HepG2 (cell line): ENCODE data around the gene GCN1.

ENCODE experiments used
- CREM ChIP-seq, 2 experiments: sonication (generic) in 1 of 2; formaldehyde crosslinking in 1 of 2; IDR thresholded peaks; 2 replicates each; pipeline versions ENCODE4 v1.4.0 to v1.6.1; 2016 to 2020; ENCODE audit warnings: antibody characterized with exemption in 1 of 2, mild to moderate bottlenecking in 1 of 2, missing genetic modification reagents in 1 of 2
- FOXM1 ChIP-seq: sonication (generic); formaldehyde crosslinking; IDR thresholded peaks from 2 replicates; pipeline ENCODE4 v1.5.0; 2020; ENCODE audit warnings: missing genetic modification reagents
- GABPA ChIP-seq, 2 experiments: IDR thresholded peaks; 2 replicates each; pipeline ENCODE4 v1.6.1; 2011 to 2016; ENCODE audit warnings: low read depth in 2 of 2, low read length in 1 of 2, missing biosample characterization in 1 of 2, missing genetic modification characterization in 1 of 2
- MAFK ChIP-seq, 2 experiments: IDR thresholded peaks in 1 of 2; conservative IDR thresholded peaks in 1 of 2; 2 replicates each; pipeline ENCODE4 v1.6.1; 2011; ENCODE audit warnings: improper control_type of control experiment in 2 of 2, low read length in 2 of 2
- SUZ12 ChIP-seq: fragments of 150-350 bp; IDR thresholded peaks from 2 replicates; pipeline ENCODE4 v1.6.1; 2014; ENCODE audit warnings: low read depth, low read length
- TF ChIP-seq, protein P1 (sequence below): sonication (generic); formaldehyde crosslinking; IDR thresholded peaks from 2 replicates; pipeline ENCODE4 v1.5.0; 2020; ENCODE audit warnings: mild to moderate bottlenecking, missing genetic modification reagents
- TF ChIP-seq, protein P2 (sequence below): IDR thresholded peaks from 2 replicates; pipeline ENCODE4 v1.6.1; 2018; ENCODE audit warnings: missing genetic modification reagents, mild to moderate bottlenecking, missing compliant biosample characterization
- TF ChIP-seq, protein P3 (sequence below): sonication (generic); formaldehyde crosslinking; IDR thresholded peaks from 2 replicates; pipeline ENCODE4 v1.4.0; 2020; ENCODE audit warnings: missing genetic modification reagents, mild to moderate bottlenecking, borderline replicate concordance
- TF ChIP-seq, protein P4 (sequence below): sonication (generic); formaldehyde crosslinking; conservative IDR thresholded peaks from 2 replicates; pipeline ENCODE4 v1.8.0; 2022; ENCODE audit warnings: low read depth, missing genetic modification reagents
- TF ChIP-seq, protein P5 (sequence below): sonication (generic); formaldehyde crosslinking; IDR thresholded peaks from 2 replicates; pipeline ENCODE4 v1.5.0; 2020; ENCODE audit warnings: mild to moderate bottlenecking, missing genetic modification reagents, moderate library complexity
- TF ChIP-seq, protein P6 (sequence below), 2 experiments: sonication (generic) in 1 of 2; formaldehyde crosslinking in 1 of 2; IDR thresholded peaks; 2 replicates each; pipeline versions ENCODE4 v1.4.0 to v1.6.1; 2018 to 2020; ENCODE audit warnings: missing genetic modification reagents in 2 of 2, borderline replicate concordance in 1 of 2, low read depth in 1 of 2, mild to moderate bottlenecking in 1 of 2, missing biosample characterization in 1 of 2

DNA sequence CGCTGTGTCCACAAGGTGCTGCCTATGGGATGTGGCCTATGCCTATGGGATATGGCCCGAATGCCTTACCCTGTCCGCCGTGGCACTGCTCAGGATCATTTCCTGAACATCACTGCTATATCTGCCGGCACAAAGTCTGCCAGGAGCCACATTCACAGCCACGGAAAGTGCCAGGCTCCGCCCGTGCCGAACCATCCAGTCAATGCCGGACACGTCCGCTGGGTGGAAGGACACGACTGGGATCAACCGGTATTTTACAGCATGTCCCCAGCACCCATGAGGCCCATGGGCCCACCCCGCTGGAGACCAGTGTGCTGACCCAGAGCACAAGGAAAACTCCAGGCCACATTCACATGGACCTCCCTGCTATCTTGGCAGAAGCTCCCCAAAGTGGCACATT lies 63.4 kb downstream of the GCN1 start:
- TF ChIP-seq, protein P1, sequence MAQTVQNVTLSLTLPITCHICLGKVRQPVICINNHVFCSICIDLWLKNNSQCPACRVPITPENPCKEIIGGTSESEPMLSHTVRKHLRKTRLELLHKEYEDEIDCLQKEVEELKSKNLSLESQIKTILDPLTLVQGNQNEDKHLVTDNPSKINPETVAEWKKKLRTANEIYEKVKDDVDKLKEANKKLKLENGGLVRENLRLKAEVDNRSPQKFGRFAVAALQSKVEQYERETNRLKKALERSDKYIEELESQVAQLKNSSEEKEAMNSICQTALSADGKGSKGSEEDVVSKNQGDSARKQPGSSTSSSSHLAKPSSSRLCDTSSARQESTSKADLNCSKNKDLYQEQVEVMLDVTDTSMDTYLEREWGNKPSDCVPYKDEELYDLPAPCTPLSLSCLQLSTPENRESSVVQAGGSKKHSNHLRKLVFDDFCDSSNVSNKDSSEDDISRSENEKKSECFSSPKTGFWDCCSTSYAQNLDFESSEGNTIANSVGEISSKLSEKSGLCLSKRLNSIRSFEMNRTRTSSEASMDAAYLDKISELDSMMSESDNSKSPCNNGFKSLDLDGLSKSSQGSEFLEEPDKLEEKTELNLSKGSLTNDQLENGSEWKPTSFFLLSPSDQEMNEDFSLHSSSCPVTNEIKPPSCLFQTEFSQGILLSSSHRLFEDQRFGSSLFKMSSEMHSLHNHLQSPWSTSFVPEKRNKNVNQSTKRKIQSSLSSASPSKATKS (CRISPR knock-in tag) = no peak
- TF ChIP-seq MAFK (conservative IDR thresholded peaks at IDR 0.05 in 1 of 2, IDR thresholded peaks at IDR 0.05 in 1 of 2; ENCODE audit: low read length in 2 of 2) = no peak
- no peak for TF ChIP-seq CREM (IDR thresholded peaks at IDR 0.05)
- TF ChIP-seq CREM (CRISPR knock-in tag; IDR thresholded peaks at IDR 0.05) = no peak
- TF ChIP-seq, protein P2, sequence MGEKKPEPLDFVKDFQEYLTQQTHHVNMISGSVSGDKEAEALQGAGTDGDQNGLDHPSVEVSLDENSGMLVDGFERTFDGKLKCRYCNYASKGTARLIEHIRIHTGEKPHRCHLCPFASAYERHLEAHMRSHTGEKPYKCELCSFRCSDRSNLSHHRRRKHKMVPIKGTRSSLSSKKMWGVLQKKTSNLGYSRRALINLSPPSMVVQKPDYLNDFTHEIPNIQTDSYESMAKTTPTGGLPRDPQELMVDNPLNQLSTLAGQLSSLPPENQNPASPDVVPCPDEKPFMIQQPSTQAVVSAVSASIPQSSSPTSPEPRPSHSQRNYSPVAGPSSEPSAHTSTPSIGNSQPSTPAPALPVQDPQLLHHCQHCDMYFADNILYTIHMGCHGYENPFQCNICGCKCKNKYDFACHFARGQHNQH (CRISPR knock-in tag) = no peak
- TF ChIP-seq FOXM1 (CRISPR knock-in tag) = no peak
- TF ChIP-seq, protein P3, sequence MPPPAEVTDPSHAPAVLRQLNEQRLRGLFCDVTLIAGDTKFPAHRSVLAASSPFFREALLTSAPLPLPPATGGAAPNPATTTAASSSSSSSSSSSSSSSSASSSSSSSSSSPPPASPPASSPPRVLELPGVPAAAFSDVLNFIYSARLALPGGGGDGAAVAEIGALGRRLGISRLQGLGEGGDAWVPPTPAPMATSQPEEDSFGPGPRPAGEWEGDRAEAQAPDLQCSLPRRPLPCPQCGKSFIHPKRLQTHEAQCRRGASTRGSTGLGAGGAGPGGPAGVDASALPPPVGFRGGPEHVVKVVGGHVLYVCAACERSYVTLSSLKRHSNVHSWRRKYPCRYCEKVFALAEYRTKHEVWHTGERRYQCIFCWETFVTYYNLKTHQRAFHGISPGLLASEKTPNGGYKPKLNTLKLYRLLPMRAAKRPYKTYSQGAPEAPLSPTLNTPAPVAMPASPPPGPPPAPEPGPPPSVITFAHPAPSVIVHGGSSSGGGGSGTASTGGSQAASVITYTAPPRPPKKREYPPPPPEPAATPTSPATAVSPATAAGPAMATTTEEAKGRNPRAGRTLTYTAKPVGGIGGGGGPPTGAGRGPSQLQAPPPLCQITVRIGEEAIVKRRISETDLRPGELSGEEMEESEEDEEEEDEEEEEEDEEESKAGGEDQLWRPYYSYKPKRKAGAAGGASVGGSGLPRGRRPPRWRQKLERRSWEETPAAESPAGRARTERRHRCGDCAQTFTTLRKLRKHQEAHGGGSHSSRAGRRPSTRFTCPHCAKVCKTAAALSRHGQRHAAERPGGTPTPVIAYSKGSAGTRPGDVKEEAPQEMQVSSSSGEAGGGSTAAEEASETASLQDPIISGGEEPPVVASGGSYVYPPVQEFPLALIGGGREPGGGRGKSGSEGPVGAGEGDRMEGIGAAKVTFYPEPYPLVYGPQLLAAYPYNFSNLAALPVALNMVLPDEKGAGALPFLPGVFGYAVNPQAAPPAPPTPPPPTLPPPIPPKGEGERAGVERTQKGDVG (CRISPR knock-in tag) = no peak
- TF ChIP-seq, protein P4, sequence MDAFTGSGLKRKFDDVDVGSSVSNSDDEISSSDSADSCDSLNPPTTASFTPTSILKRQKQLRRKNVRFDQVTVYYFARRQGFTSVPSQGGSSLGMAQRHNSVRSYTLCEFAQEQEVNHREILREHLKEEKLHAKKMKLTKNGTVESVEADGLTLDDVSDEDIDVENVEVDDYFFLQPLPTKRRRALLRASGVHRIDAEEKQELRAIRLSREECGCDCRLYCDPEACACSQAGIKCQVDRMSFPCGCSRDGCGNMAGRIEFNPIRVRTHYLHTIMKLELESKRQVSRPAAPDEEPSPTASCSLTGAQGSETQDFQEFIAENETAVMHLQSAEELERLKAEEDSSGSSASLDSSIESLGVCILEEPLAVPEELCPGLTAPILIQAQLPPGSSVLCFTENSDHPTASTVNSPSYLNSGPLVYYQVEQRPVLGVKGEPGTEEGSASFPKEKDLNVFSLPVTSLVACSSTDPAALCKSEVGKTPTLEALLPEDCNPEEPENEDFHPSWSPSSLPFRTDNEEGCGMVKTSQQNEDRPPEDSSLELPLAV (CRISPR knock-in tag) = no peak
- no peak for TF ChIP-seq GABPA (IDR thresholded peaks at IDR 0.05; ENCODE audit: low read depth, low read length)
- no peak for TF ChIP-seq GABPA (CRISPR knock-in tag; IDR thresholded peaks at IDR 0.05; ENCODE audit: low read depth)
- TF ChIP-seq, protein P5, sequence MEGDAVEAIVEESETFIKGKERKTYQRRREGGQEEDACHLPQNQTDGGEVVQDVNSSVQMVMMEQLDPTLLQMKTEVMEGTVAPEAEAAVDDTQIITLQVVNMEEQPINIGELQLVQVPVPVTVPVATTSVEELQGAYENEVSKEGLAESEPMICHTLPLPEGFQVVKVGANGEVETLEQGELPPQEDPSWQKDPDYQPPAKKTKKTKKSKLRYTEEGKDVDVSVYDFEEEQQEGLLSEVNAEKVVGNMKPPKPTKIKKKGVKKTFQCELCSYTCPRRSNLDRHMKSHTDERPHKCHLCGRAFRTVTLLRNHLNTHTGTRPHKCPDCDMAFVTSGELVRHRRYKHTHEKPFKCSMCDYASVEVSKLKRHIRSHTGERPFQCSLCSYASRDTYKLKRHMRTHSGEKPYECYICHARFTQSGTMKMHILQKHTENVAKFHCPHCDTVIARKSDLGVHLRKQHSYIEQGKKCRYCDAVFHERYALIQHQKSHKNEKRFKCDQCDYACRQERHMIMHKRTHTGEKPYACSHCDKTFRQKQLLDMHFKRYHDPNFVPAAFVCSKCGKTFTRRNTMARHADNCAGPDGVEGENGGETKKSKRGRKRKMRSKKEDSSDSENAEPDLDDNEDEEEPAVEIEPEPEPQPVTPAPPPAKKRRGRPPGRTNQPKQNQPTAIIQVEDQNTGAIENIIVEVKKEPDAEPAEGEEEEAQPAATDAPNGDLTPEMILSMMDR = no peak
- no peak for TF ChIP-seq SUZ12
- TF ChIP-seq, protein P6, sequence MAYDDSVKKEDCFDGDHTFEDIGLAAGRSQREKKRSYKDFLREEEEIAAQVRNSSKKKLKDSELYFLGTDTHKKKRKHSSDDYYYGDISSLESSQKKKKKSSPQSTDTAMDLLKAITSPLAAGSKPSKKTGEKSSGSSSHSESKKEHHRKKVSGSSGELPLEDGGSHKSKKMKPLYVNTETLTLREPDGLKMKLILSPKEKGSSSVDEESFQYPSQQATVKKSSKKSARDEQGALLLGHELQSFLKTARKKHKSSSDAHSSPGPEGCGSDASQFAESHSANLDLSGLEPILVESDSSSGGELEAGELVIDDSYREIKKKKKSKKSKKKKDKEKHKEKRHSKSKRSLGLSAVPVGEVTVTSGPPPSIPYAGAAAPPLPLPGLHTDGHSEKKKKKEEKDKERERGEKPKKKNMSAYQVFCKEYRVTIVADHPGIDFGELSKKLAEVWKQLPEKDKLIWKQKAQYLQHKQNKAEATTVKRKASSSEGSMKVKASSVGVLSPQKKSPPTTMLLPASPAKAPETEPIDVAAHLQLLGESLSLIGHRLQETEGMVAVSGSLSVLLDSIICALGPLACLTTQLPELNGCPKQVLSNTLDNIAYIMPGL (CRISPR knock-in tag; IDR thresholded peaks at IDR 0.05; ENCODE audit: borderline replicate concordance in 1 of 2, low read depth in 1 of 2) = no peak
